OCI-LY3 (cell line): ENCODE results near the gene RFTN1.

Experiments
- H2AFZ ChIP-seq: fragments of 200-600, 300-600 bp; shearing (Covaris generic); 2 replicates; pipeline ENCODE4 v1.6.0; 2014; ENCODE audit warnings: antibody characterized with exemption, low read depth, low read length
- H3K27ac ChIP-seq: fragments of 200-600, 300-600 bp; sonication (generic); 2 replicates; pipeline ENCODE4 v1.5.1; 2014; ENCODE audit warnings: mild to moderate bottlenecking, low read length, moderate library complexity, mixed read lengths
- H3K27me3 ChIP-seq: fragments of 200-600, 300-600 bp; sonication (generic); 2 replicates; pipeline ENCODE4 v1.6.1; 2014; ENCODE audit warnings: low read depth, low read length, mixed read lengths
- H3K36me3 ChIP-seq: fragments of 200-600, 300-600 bp; sonication (generic); replicated peaks from 2 replicates; pipeline ENCODE3; 2014; ENCODE audit warnings: low read depth, low read length, mixed read lengths
- H3K4me1 ChIP-seq: fragments of 300-600, 200-600 bp; sonication (generic); 2 replicates; pipeline ENCODE4 v1.6.1; 2014; ENCODE audit warnings: low read length, mixed read lengths
- H3K4me2 ChIP-seq: fragments of 200-600, 300-600 bp; sonication (generic); 2 replicates; pipeline ENCODE4 v1.6.1; 2014; ENCODE audit warnings: low read length, mixed read lengths
- H3K4me3 ChIP-seq: fragments of 300-600, 200-600 bp; sonication (generic); 2 replicates; pipeline ENCODE4 v1.5.1; 2014; ENCODE audit warnings: antibody characterized with exemption, mild to moderate bottlenecking, low read length, moderate library complexity
- H3K79me2 ChIP-seq: fragments of 300-600, 200-600 bp; shearing (Covaris generic); 2 replicates; pipeline ENCODE4 v1.6.1; 2014; ENCODE audit warnings: mild to moderate bottlenecking, low read length, mixed read lengths
- H3K9ac ChIP-seq: fragments of 300-600, 200-600 bp; shearing (Covaris generic); 2 replicates; pipeline ENCODE4 v1.6.0; 2014; ENCODE audit warnings: mild to moderate bottlenecking, low read length, moderate library complexity
- H3K9me3 ChIP-seq: fragments of 200-600, 300-600 bp; shearing (Covaris generic); 2 replicates; pipeline ENCODE4 v1.6.1; 2014; ENCODE audit warnings: low read length, mixed read lengths; ENCODE audit not compliant: insufficient read depth
- H4K20me1 ChIP-seq: fragments of 200-600, 300-600 bp; sonication (generic); 2 replicates; pipeline ENCODE4 v1.6.1; 2016; ENCODE audit warnings: low read length, mixed read lengths; ENCODE audit not compliant: insufficient read depth
- EZH2phosphoT487 ChIP-seq: fragments of 200-600 bp; shearing (Covaris generic); IDR thresholded peaks from 2 replicates; pipeline ENCODE4 v1.6.1; 2018; ENCODE audit warnings: antibody characterized with exemption, mixed run types, low read depth
- TF ChIP-seq, protein P1 (sequence below): fragments of 200-600, 300-600 bp; sonication (generic); IDR thresholded peaks from 2 replicates; pipeline ENCODE4 v1.5.1; 2014; ENCODE audit warnings: antibody characterized with exemption, low read length, low read depth

The RFTN1 gene

DNA sequence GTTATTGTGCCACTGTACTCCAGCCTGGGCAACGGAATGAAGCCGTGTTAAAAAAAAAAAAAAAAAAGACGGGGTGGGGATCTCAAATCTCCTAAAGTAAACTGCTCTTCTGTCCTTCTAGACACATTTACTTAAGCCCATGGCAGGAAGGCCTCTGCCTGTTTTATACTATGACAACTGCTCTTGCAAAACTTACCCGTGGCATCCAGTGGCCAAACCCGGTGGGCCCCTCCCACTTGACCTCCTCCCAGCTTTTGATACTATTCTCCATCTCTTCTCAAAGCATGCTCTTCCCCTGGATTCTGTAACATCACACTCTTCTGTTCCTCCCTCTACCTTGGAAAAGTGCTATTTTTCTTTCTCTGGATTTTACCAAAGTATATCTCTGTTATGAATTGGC, 112.2 kb downstream of the RFTN1 start:
- Histone ChIP-seq H3K9me3 (no peaks in the 10 kb centered on the region), H3K4me1 (peaks cover 12% of the 10 kb centered on the region), H3K36me3 (peaks cover 55% of the 10 kb centered on the region), H3K9ac (no peak overlapping the region), H4K20me1 (peaks cover 84% of the 10 kb centered on the region), H3K4me3 (no peak overlapping the region), H3K79me2 (peaks cover 79% of the 10 kb centered on the region), H3K27ac (no peak overlapping the region), H3K4me2 (no peak overlapping the region), H3K27me3 (no peaks in the 10 kb centered on the region), H2AFZ (no peak overlapping the region)
- TF ChIP-seq, protein P1, sequence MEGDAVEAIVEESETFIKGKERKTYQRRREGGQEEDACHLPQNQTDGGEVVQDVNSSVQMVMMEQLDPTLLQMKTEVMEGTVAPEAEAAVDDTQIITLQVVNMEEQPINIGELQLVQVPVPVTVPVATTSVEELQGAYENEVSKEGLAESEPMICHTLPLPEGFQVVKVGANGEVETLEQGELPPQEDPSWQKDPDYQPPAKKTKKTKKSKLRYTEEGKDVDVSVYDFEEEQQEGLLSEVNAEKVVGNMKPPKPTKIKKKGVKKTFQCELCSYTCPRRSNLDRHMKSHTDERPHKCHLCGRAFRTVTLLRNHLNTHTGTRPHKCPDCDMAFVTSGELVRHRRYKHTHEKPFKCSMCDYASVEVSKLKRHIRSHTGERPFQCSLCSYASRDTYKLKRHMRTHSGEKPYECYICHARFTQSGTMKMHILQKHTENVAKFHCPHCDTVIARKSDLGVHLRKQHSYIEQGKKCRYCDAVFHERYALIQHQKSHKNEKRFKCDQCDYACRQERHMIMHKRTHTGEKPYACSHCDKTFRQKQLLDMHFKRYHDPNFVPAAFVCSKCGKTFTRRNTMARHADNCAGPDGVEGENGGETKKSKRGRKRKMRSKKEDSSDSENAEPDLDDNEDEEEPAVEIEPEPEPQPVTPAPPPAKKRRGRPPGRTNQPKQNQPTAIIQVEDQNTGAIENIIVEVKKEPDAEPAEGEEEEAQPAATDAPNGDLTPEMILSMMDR, result no peak
- TF ChIP-seq EZH2phosphoT487, result no peak

DNA sequence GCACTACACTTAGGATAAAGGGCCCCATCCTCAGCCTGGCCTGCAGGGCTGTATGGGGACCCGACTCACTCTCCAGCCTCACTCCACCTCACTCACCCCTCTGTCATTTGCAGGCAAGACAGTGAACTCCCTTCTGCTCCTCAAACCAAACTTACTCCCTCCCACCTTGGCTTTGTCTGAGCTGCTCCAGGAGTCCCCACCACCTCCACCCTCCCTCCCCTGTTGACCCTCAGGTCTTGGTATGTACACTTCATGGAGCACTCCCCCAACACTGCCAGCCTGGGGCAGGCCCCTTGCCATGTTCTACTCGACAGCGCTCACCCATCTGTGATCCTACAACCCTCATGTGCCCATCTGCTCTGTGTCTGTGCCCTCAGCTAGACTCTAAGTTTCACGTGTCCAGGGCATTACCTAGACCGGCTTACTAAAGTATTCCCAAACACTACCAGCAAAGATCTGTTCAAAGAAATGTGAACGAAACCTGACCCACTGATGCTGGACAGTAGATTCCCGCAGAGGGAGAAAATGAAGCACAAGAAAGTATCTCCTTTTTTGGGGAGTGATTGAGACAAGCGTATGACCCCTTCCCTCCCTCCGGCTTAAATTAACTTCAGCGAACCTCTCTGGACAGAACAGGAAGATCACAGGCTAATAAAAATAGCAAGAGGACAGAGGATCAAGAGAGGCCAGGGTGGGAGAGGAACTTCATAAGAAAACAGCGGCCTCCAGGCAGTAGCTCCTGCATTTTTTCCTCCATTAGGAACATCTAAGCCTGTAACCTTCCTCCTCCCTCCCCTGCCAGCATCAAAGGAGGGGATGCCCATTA, 113.2 kb downstream of the RFTN1 start:
- H2AFZ ChIP-seq, result no peak overlapping the region
- no peak overlapping the region for H3K4me3 ChIP-seq
- no peak overlapping the region for H3K27ac ChIP-seq
- H3K36me3 ChIP-seq, result peaks cover 52% of the 10 kb centered on the region
- H3K4me1 ChIP-seq, result peaks cover 12% of the 10 kb centered on the region
- no peaks in the 10 kb centered on the region for H3K27me3 ChIP-seq
- peaks cover 73% of the 10 kb centered on the region for H3K79me2 ChIP-seq
- no peak overlapping the region for H3K9ac ChIP-seq
- peaks cover 79% of the 10 kb centered on the region for H4K20me1 ChIP-seq
- TF ChIP-seq, protein P1, result no peak
- no peak for TF ChIP-seq EZH2phosphoT487
- H3K4me2 ChIP-seq, result no peak overlapping the region
- no peaks in the 10 kb centered on the region for H3K9me3 ChIP-seq

DNA sequence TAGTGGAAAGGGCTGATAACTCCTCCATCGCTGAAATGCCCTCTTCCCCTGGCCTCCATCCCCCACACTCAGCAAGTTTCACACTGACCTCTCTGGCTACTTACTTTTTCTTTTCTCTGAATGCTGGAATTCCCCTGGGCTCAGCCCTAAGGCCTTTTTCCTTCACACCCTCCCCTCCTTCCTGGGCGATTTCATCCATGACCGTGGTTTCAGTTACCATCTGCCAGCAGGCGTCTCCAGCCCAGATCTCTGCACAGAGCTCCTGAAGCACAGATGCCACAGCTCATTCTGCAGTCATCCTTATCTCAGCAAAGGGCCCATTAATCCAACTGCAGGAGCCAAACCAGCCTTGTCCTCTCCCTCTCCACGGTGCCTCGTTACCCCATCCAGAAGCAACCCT, 114.0 kb downstream of the RFTN1 start:
- no peak overlapping the region for H3K4me3 ChIP-seq

DNA sequence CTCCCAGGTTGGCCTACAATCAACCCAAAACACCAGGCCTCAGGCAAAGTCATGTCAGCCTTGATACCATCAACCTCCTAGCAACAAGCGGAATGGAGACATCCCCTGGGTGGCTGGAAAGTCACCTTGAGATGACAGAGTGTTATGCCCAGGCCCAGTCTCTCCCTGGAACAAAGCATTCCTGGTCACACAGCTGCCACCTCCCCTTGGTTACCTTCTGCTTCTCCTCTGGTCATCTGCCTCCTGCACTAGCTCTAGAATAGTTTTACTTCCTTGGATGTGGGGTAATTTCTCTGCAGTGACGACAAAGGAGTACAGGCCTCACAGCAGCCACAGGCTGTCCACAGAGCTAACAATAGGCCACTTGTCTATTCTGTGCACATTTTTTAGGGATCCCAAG, 114.9 kb downstream of the RFTN1 start:
- Histone ChIP-seq H3K4me3 (no peak overlapping the region), H3K36me3 (peaks cover 62% of the 10 kb centered on the region), H3K79me2 (peaks cover 76% of the 10 kb centered on the region), H3K27ac (peak overlapping the region; percentile 11; the same call in 1 of the 2 replicates), H4K20me1 (peaks cover 82% of the 10 kb centered on the region), H3K4me2 (no peak overlapping the region), H3K9me3 (no peaks in the 10 kb centered on the region), H3K4me1 (peaks cover 12% of the 10 kb centered on the region), H3K9ac (no peak overlapping the region), H2AFZ (no peak overlapping the region), H3K27me3 (no peaks in the 10 kb centered on the region)
- no peak for TF ChIP-seq EZH2phosphoT487
- TF ChIP-seq, protein P1, result no peak

More for the DNA sequence above, 114.0 kb downstream of the RFTN1 start:
- TF ChIP-seq, protein P1, result no peak
- Histone ChIP-seq H3K4me2 (no peak overlapping the region), H3K27me3 (no peaks in the 10 kb centered on the region), H3K36me3 (peaks cover 56% of the 10 kb centered on the region), H3K9ac (no peak overlapping the region), H3K27ac (no peak overlapping the region), H3K4me1 (peaks cover 12% of the 10 kb centered on the region), H2AFZ (no peak overlapping the region), H3K9me3 (no peaks in the 10 kb centered on the region), H3K79me2 (peaks cover 72% of the 10 kb centered on the region), H4K20me1 (peaks cover 77% of the 10 kb centered on the region)
